Jurkat, Clone E6-1 (cell line): ENCODE measurements around the gene CCDC91.
"Not testable (repeated sequence)": the region's sequence is repeated elsewhere in the genome, so short reads cannot be mapped to it uniquely, and the experiment has no call there.

ENCODE experiments used
- DNase-seq: peaks from one replicate; pipeline ENCODE4 v3.0.0-alpha.2; 2011; ENCODE audit warnings: low read depth, low spot score
- H3K4me3 ChIP-seq: 2 replicates; pipeline ENCODE4 v1.5.1; 2011; ENCODE audit warnings: mild to moderate bottlenecking, low read length, control low read depth, moderate library complexity

Gene CCDC91

GRCh38 chr12:28327722-28328121 is 137.5 kb downstream of the CCDC91 start:
- DNase-seq, result no peak
- no peak overlapping the region for H3K4me3 ChIP-seq

DNA sequence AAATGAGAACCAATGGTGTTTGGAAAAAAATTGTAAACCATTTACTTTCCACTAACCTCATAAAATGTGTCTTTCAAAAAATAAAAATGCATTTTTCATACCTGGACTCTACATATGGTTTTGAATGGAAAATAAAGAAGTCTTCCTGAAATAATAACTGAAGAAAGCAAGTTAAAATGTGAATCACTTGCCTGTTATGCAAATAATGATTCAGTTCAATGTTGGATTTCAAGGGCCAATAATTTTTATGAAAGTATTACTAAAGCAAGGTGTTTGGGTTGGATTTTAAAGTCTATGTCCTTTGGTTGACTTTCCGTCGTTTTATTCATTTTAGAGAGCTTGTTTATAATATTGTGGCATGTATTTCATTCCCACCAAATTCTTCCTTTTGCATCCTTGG is 138.7 kb downstream of the CCDC91 start:
- DNase-seq, result no peak
- no peak overlapping the region for H3K4me3 ChIP-seq

DNA sequence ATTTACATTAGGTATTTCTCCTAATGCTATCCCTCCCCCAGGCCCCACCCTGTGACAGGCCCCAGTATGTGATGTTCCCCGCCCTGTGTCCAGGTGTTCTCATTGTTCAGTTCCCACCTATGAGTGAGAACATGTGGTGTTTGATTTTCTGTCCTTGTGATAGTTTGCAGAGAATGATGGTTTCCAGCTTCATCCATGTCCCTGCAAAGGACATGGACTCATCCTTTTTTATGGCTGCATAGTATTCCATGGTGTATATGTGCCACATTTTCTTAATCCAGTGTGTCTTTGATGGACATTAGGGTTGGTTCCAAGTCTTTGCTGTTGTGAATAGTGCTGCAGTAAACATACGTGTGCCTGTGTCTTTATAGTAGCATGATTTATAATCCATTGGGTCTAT is 139.5 kb downstream of the CCDC91 start:
- not testable (repeated sequence) for H3K4me3 ChIP-seq, DNase-seq

DNA sequence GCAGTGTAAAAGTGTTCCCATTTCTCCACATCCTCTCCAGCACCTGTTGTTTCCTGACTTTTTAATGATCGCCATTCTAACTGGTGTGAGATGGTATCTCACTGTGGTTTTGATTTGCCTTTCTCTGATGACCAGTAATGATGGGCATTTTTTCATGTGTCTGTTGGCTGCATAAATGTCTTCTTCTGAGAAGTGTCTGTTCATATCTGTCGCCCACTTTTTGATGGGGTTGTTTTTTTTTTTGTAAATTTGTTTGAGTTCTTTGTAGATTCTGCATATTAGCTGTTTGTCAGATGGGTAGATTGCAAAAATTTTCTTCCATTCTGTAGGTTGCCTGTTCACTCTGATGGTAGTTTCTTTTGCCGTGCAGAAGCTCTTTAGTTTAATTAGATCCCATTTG is 140.0 kb downstream of the CCDC91 start:
- not testable (repeated sequence) for DNase-seq, H3K4me3 ChIP-seq

- H3K4me3 ChIP-seq, result no peak overlapping the region
- no peak for DNase-seq
Measured at GRCh38 chr12:28331130-28331529, 140.9 kb downstream of the CCDC91 start.

- no peak for DNase-seq
- H3K4me3 ChIP-seq, result no peak overlapping the region
Measured at GRCh38 chr12:28340261-28341045, 150.2 kb downstream of the CCDC91 start.

DNA sequence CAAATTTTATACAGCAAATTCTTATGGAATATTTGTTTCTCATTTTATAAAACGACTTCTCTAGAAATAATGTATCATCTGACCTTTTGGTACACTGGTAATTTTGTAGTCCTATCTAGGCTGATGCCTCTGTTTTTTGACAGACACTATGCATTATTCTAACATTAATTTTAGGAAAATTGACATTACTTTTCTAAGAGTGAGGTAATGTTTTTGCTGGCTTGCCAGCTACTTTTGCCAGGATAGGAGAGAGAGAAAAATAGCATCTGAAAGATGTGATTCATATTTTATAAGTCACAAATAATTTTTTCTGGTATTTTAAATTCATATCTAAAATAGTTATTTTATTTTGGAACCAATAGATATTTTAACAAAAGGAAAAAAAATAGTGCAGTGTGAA is 153.5 kb downstream of the CCDC91 start:
- DNase-seq, result no peak

DNA sequence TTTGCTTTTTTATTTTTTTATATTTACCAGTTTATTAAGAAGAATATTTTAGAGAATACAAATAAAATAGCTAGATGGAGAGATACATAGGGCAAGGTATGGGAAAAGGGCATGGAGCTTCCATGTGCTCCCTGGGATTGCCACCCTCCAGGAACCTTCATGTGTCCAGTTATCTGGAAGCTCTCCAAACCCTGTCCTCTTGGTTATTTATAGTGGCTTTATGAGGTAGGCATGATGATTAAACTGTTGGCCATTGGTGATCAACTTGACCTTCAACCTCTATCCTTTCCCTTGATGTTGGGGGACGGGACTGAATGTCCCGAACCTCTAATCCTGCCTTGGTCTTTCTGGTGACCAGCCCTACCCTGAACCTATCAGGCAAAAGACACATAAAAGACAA is 156.3 kb downstream of the CCDC91 start:
- DNase-seq, result no peak
- no peak overlapping the region for H3K4me3 ChIP-seq

More for the DNA sequence above, 153.5 kb downstream of the CCDC91 start:
- H3K4me3 ChIP-seq, result no peak overlapping the region

DNA sequence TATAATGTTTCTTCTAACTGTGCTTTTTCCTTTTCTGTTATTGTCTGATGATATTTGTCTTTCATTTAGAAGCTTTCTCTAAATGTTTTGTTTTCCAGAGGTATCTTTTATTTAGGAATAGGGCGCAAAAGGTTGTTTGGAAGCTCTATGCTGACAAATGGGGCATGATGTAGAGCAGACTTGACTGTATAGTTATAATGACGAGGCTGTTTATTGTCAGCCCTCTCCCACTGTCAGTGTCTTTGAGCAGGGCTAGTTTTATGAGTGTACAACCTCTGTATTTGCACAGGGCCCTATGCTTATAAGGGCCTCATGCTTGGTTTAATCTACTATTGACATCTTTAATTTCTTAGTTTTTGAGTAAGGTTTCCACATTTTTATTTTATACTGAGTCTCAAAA is 158.9 kb downstream of the CCDC91 start:
- no peak overlapping the region for H3K4me3 ChIP-seq
- no peak for DNase-seq

- H3K4me3 ChIP-seq, result no peak overlapping the region
- DNase-seq, result no peak
Measured at GRCh38 chr12:28350502-28350901, 160.2 kb downstream of the CCDC91 start.

GRCh38 chr12:28351414-28351813 is 161.2 kb downstream of the CCDC91 start:
- H3K4me3 ChIP-seq, result no peak overlapping the region
- DNase-seq, result no peak

DNA sequence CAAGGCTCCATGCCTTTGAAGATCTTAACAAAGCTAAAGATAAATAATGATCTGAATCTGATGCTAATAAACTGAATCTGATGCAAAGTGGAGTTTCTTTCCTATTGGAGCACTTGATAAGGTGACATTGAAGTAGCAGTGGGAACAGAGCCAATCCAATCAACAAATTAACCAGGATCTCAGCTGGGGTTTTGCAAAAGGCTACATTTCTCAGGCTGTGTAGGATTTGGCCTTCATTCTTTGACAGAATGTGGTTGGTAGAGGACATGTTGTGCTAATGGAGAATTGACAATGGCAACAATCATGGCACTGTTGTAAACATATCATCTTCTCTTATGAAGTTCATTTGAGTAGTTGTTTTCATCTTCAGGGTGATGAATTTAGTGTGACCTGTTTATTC is 164.9 kb downstream of the CCDC91 start:
- H3K4me3 ChIP-seq, result no peak overlapping the region
- no peak for DNase-seq

- no peak overlapping the region for H3K4me3 ChIP-seq
- DNase-seq, result no peak
Measured at GRCh38 chr12:28360253-28360652, 170.0 kb downstream of the CCDC91 start.

- no peak overlapping the region for H3K4me3 ChIP-seq
- no peak for DNase-seq
Measured at GRCh38 chr12:28367326-28367725, 177.1 kb downstream of the CCDC91 start.

DNA sequence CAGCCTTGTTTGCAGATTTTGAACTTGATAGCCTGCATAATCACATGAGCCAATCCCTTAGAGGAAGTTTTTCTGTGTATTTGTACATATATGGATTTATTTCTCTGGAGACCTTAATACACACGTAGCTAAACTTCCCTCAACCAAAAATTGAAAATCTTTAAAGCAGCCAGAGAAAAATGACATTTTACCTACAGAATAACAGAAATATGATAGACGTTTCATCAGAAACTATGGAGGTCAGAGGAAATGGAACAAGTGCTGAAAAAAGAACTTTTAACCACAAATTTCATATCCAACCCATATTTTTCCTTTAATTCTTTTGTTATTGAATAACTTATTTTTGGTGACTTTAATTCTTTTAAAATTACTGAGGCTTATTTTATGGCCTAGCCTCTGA is 177.7 kb downstream of the CCDC91 start:
- DNase-seq, result no peak
- H3K4me3 ChIP-seq, result no peak overlapping the region

DNA sequence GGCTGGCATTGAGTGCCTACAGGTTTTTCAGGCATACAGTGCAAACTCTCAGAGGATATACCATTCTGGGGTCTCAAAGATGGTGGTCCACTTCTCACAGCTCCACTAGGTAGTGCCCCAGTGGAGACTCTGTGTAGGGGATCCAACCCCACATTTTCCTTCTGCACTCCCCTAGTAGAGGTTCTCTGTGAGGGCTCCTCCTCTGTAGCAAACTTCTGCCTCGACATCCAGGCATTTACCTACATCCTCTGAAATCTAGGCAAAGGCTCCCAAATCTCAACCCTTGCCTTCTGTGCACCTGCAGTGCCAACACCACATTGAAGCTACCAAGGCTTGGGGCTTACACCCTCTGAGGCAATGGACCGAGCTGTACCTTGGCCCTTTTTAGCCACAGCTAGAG is 179.2 kb downstream of the CCDC91 start:
- no peak for DNase-seq
- H3K4me3 ChIP-seq, result no peak overlapping the region

- H3K4me3 ChIP-seq, result no peak overlapping the region
- DNase-seq, result no peak
Measured at GRCh38 chr12:28374556-28374955, 184.3 kb downstream of the CCDC91 start.

DNA sequence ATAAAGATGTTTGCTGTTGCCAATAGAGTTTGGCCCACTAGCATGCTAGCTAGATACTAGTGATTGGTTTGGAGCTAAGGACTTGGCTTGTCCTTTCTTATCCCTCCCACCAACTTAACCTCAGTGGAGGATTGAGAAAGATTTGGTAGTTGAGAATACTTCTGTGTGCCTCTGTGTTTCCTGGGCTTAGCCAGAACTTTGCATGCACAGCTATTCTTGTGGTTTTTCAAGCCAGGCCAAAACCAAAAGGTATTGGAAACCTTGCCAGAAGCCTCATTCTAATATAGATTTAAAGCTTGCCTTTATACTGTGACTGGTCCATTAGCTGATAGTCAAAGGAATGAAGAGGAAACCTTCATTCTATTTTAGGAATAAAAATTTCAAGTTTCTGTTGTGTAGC is 188.5 kb downstream of the CCDC91 start:
- no peak overlapping the region for H3K4me3 ChIP-seq
- no peak for DNase-seq

DNA sequence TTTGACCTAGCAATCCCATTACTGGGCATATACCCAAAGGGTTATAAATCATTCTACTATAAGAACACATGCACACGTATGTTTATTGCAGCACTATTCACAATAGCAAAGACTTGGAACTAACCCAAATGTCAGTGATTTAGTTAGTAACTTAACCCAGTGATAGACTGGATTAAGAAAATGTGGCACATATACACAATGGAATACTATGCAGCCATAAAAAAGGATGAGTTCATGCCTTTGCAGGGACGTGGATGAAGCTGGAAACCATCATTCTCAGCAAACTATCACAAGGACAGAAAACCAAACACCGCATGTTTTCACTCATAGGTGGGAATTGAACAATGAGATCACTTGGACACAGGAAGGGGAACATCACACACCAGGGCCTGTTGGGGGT is 189.5 kb downstream of the CCDC91 start:
- H3K4me3 ChIP-seq, DNase-seq: not testable (repeated sequence)

- H3K4me3 ChIP-seq, result no peak overlapping the region
- no peak for DNase-seq
Measured at GRCh38 chr12:28383368-28383767, 193.1 kb downstream of the CCDC91 start.

DNA sequence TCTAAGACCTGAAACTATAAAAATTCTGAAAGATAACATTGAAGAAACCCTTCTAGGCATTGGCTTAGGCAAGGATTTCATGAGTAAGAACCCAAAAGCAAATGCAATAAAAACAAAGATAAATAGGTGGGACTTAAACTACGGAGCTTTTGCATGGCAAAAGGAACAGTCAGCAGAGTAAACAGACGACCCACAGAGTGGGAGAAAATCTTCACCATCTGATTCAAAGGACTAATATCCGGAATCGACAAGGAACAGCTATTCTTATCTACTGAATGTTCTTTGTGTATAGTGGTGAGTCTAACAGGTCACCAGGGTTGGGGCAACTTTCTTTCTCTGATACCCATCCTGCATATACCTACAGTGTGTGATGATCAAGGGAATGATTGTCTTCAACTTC is 198.6 kb downstream of the CCDC91 start:
- H3K4me3 ChIP-seq, result no peak overlapping the region
- no peak for DNase-seq
